ENCODE results near the gene XCL2. TPM values are rescaled to one million over a fixed set of nuclear protein-coding genes. Genes with fewer than 3 reads are reported as not detected.

XCL2 gene
- total and polyA plus RNA-seq, 8 donors: 0.23 to 0.52 TPM; not detected in 6

DNA sequence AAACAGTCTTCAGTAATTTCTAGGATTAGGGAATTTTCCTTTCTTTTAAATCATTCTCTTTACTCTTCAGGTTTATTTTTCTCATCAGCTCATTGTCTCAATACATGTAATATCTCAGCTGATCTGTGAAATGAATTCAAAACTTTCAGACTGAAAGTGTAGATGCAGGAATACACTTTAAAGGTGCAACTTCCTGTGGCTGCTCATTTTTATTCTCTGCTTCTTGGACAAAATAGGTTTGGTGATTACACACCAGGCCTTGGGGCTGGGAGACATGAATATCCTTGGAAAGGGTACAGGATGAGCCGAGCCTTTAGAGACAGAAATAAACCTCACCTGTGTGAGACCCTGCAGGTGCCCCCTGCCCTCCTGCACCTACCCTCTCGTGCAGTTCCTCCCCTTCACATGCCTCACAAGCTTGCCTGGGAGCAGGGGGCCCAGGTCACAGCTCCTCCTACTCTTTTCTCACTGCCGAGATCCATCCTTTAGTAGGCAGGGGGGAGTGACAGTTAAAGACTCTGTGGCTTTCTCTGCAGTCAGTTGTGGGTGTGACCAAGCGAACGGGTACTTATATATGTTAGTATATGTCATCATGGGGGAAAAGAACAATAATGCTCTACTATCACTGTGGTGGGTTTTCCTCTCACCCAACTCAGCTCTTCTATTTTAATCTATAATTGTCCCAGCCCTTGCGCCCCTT is 23.6 kb downstream of the XCL2 start:
- intact Hi-C loops (cut with DNase I): no loop called here
- Histone ChIP-seq H3K4me1 (no peaks in the 10 kb centered on the region), H3K4me3 (no peak overlapping the region), H3K36me3 (no peaks in the 10 kb centered on the region), H3K27me3 (no peaks in the 10 kb centered on the region), H3K27ac (no peak overlapping the region), H3K9me3 (no peaks in the 10 kb centered on the region)
- FAIRE-seq: no peak
- DNase-seq: no peak
- TF ChIP-seq, protein P1, sequence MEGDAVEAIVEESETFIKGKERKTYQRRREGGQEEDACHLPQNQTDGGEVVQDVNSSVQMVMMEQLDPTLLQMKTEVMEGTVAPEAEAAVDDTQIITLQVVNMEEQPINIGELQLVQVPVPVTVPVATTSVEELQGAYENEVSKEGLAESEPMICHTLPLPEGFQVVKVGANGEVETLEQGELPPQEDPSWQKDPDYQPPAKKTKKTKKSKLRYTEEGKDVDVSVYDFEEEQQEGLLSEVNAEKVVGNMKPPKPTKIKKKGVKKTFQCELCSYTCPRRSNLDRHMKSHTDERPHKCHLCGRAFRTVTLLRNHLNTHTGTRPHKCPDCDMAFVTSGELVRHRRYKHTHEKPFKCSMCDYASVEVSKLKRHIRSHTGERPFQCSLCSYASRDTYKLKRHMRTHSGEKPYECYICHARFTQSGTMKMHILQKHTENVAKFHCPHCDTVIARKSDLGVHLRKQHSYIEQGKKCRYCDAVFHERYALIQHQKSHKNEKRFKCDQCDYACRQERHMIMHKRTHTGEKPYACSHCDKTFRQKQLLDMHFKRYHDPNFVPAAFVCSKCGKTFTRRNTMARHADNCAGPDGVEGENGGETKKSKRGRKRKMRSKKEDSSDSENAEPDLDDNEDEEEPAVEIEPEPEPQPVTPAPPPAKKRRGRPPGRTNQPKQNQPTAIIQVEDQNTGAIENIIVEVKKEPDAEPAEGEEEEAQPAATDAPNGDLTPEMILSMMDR (IDR thresholded peaks at IDR 0.05): no peak
- ATAC-seq: no peak
- 74 to 85% methylated on average over 6 of the region's 6 CpGs for WGBS, 2 donors

DNA sequence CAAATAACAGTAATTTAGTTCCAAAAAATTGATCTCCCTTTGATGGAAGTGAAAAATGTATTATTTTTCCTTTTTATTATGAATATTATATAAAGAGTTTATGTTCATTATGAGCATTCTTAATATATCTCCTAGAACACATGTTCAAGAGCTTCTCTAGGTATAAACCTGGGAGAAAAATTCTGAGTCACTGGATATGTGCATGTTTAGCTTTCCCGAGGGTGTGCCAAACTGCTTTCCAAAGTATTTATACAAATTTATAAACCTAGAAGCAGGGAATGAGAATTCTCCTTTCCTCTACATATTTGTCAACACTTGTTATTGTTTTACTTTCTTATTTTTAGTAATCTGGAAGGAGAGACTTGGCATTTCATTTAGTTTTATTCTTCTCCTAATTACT is 25.0 kb downstream of the XCL2 start:
- H3K36me3 ChIP-seq: no peaks in the 10 kb centered on the region
- intact Hi-C loops (cut with DNase I): no loop called here
- H3K27me3 ChIP-seq: no peaks in the 10 kb centered on the region
- FAIRE-seq: no peak
- no peak overlapping the region for H3K27ac ChIP-seq
- H3K9me3 ChIP-seq: no peaks in the 10 kb centered on the region
- TF ChIP-seq, protein P1 (IDR thresholded peaks at IDR 0.05): no peak
- 96 to 97% methylated on average over 1 of the region's 1 CpG for WGBS, 2 donors
- no peak for ATAC-seq
- no peak for DNase-seq
- no peaks in the 10 kb centered on the region for H3K4me1 ChIP-seq
- H3K4me3 ChIP-seq: no peak overlapping the region

DNA sequence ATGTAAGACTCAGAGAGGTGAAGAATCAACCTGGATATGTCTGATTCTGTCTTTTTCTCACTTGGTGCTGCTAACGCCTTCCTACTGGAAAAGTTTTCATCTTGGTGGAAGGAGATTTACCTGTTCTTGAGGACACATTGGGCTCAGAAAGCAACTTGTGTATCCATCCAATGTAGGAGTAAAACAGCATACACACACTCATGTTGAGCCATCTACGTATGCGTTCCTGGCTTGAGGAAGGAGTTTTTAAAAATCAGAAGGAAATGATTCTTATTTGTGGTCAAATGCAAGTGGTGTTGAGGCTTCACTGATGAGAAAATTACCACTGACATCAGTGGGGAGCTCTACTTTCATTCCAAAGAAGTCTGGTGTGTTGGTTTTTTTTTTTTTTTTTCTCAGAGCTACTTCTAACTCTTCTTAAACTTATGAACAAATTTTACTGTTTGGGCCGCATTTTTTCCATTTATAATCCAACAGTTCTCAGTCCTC is 25.6 kb downstream of the XCL2 start:
- FAIRE-seq (no peak), DNase-seq (no peak), ATAC-seq (no peak)
- Histone ChIP-seq H3K27ac (no peak overlapping the region), H3K36me3 (no peaks in the 10 kb centered on the region), H3K9me3 (no peaks in the 10 kb centered on the region), H3K4me3 (no peak overlapping the region), H3K27me3 (no peaks in the 10 kb centered on the region), H3K4me1 (no peaks in the 10 kb centered on the region)
- 78 to 83% methylated on average over 4 of the region's 4 CpGs for WGBS, 2 donors
- intact Hi-C loops (cut with DNase I): no loop called here
- TF ChIP-seq, protein P1 (IDR thresholded peaks at IDR 0.05): no peak

DNA sequence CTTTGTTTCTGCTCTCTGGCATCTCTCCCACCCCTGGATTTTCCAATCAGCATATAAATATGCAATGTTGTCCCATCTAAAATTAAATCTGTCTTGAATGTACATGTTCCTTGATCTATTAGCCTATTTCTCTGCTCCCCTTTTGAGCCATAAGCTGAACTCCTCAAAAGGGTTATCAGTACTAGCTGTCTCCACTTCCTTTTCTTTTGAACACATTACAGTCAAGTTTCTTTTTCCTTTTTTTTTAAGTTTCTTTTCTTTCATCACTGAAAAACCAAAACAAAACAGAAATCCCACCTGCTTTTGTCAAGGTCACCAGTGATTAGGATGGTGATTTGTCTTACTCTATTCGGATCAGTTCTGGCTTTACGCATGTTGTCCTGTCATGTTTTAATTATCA is 29.3 kb downstream of the XCL2 start:
- Histone ChIP-seq H3K27ac (no peak overlapping the region), H3K4me3 (no peak overlapping the region), H3K27me3 (no peaks in the 10 kb centered on the region), H3K36me3 (no peaks in the 10 kb centered on the region), H3K9me3 (no peaks in the 10 kb centered on the region), H3K4me1 (no peaks in the 10 kb centered on the region)
- FAIRE-seq (no peak), DNase-seq (no peak), ATAC-seq (no peak)
- TF ChIP-seq, protein P1 (IDR thresholded peaks at IDR 0.05): no peak
- intact Hi-C loops (cut with DNase I): no loop called here
- 88% methylated on average over 2 of the region's 2 CpGs for WGBS, 2 donors

DNA sequence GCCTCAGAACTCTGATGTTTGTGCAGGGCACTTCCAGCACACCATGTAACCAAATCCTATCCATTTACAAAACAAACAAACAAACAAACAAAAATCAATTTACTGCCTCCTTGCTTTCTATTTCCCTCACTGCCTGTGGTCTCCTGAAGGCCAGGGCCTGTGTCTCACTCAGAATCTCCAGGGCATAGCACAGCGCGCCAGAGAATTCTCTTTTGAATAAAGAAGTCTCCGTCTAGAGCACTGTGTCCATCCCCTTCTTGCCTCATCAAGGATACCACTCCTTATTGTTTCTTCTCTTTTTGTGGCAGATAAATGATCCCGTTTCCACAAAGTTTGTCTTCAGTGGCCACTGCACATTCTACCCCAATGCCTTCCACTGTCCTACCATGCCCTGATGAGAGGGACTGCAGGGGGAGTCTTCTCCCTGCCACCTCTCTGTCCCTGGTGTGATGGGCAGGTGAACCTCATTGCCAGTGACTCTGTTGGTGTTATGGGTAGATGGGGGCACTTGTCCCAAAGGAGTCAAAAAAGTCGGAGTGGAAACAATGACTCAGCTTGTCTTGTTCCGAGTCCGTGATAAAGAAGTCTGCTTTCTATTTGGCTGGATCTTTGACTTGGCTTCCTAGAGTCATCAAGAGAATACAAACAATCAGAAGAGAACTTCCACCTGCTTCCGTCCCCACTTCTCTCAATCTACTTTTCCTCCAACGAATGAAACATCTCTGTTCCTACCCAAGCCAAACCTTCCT is 30.0 kb downstream of the XCL2 start:
- H3K9me3 ChIP-seq: no peaks in the 10 kb centered on the region
- WGBS, 2 donors: 55 to 64% methylated on average over 9 of the region's 9 CpGs
- TF ChIP-seq, protein P1 (IDR thresholded peaks at IDR 0.05): no peak
- H3K27ac ChIP-seq: no peak overlapping the region
- no peaks in the 10 kb centered on the region for H3K4me1 ChIP-seq
- FAIRE-seq (no peak), ATAC-seq (no peak), DNase-seq (no peak)
- no peaks in the 10 kb centered on the region for H3K36me3 ChIP-seq
- no peaks in the 10 kb centered on the region for H3K27me3 ChIP-seq
- no peak overlapping the region for H3K4me3 ChIP-seq
- intact Hi-C loops (cut with DNase I): no loop called here

Data from pancreas (tissue), 10 donors.